ENCODE measurements around the gene BIRC2.

The BIRC2 gene

GRCh38 chr11:102410382-102410784 lies 63.4 kb downstream of the BIRC2 start:
- DNase-seq (ENCODE audit: extremely low read depth, insufficient read length): no peak
- Histone ChIP-seq H3K4me3 (replicated peaks; ENCODE audit: low read depth, low read length) (no peak overlapping the region), H3K36me3 (ENCODE audit: control insufficient read depth, insufficient read depth, low read length) (peaks cover 7% of the 10 kb centered on the region), H3K27me3 (replicated peaks; ENCODE audit: control insufficient read depth, insufficient read depth, low read length) (no peaks in the 10 kb centered on the region)
- no peak for TF ChIP-seq CTCF (IDR thresholded peaks at IDR 0.05; ENCODE audit: insufficient read depth, low read length, poor library complexity, severe bottlenecking)

GRCh38 chr11:102411142-102411541 lies 64.1 kb downstream of the BIRC2 start:
- no peak for DNase-seq (ENCODE audit: extremely low read depth, insufficient read length)
- Histone ChIP-seq H3K36me3 (ENCODE audit: control insufficient read depth, insufficient read depth, low read length) (peaks cover 5% of the 10 kb centered on the region), H3K27me3 (replicated peaks; ENCODE audit: control insufficient read depth, insufficient read depth, low read length) (no peaks in the 10 kb centered on the region), H3K4me3 (replicated peaks; ENCODE audit: low read depth, low read length) (no peak overlapping the region)
- TF ChIP-seq CTCF (IDR thresholded peaks at IDR 0.05; ENCODE audit: insufficient read depth, low read length, poor library complexity, severe bottlenecking): no peak

GRCh38 chr11:102413497-102413896 lies 66.5 kb downstream of the BIRC2 start:
- Histone ChIP-seq H3K36me3 (ENCODE audit: control insufficient read depth, insufficient read depth, low read length) (peaks cover 3% of the 10 kb centered on the region), H3K4me3 (replicated peaks; ENCODE audit: low read depth, low read length) (no peak overlapping the region), H3K27me3 (replicated peaks; ENCODE audit: control insufficient read depth, insufficient read depth, low read length) (no peaks in the 10 kb centered on the region)
- DNase-seq (ENCODE audit: extremely low read depth, insufficient read length): no peak
- TF ChIP-seq CTCF (IDR thresholded peaks at IDR 0.05; ENCODE audit: insufficient read depth, low read length, poor library complexity, severe bottlenecking): no peak

- peaks cover 3% of the 10 kb centered on the region for H3K36me3 ChIP-seq (ENCODE audit: control insufficient read depth, insufficient read depth, low read length)
- no peak overlapping the region for H3K4me3 ChIP-seq (replicated peaks; ENCODE audit: low read depth, low read length)
- no peak for DNase-seq (ENCODE audit: extremely low read depth, insufficient read length)
- no peak for TF ChIP-seq CTCF (IDR thresholded peaks at IDR 0.05; ENCODE audit: insufficient read depth, low read length, poor library complexity, severe bottlenecking)
- no peaks in the 10 kb centered on the region for H3K27me3 ChIP-seq (replicated peaks; ENCODE audit: control insufficient read depth, insufficient read depth, low read length)
Measured at GRCh38 chr11:102414559-102414958, 67.5 kb downstream of the BIRC2 start.

- 0 out of 2 replicates have a peak, but pooled peaks cover under 1% of the 10 kb centered on the region for H3K36me3 ChIP-seq (ENCODE audit: control insufficient read depth, insufficient read depth, low read length)
- H3K27me3 ChIP-seq (replicated peaks; ENCODE audit: control insufficient read depth, insufficient read depth, low read length): no peaks in the 10 kb centered on the region
- no peak for TF ChIP-seq CTCF (IDR thresholded peaks at IDR 0.05; ENCODE audit: insufficient read depth, low read length, poor library complexity, severe bottlenecking)
- no peak overlapping the region for H3K4me3 ChIP-seq (replicated peaks; ENCODE audit: low read depth, low read length)
- no peak for DNase-seq (ENCODE audit: extremely low read depth, insufficient read length)
Measured at GRCh38 chr11:102415304-102415916, 68.4 kb downstream of the BIRC2 start.

- no peaks in the 10 kb centered on the region for H3K36me3 ChIP-seq (ENCODE audit: control insufficient read depth, insufficient read depth, low read length)
- H3K27me3 ChIP-seq (replicated peaks; ENCODE audit: control insufficient read depth, insufficient read depth, low read length): no peaks in the 10 kb centered on the region
- H3K4me3 ChIP-seq (replicated peaks; ENCODE audit: low read depth, low read length): no peak overlapping the region
- no peak for TF ChIP-seq CTCF (IDR thresholded peaks at IDR 0.05; ENCODE audit: insufficient read depth, low read length, poor library complexity, severe bottlenecking)
- DNase-seq (ENCODE audit: extremely low read depth, insufficient read length): no peak
Measured at GRCh38 chr11:102416976-102417375, 70.0 kb downstream of the BIRC2 start.
